Activated CD4-positive, alpha-beta T cell treated with anti-CD3 and anti-CD28 coated beads, Interleukin-2, Interleukin-6, amounts not matched to agents 100 ng/mL and 50 ng/mL, durations not matched to agents 16 hours and 8 hours (primary cell): ENCODE measurements around the gene STK32C.

Experiments used
- DNase-seq: peaks from one replicate; pipeline ENCODE4 v3.0.0-alpha.2; 2020

The STK32C gene

GRCh38 chr10:132194726-132195125 is 113.0 kb downstream of the STK32C start:
- no peak for DNase-seq

- no peak for DNase-seq
Measured at GRCh38 chr10:132193907-132194552, 113.7 kb downstream of the STK32C start.

GRCh38 chr10:132192991-132193665 is 114.6 kb downstream of the STK32C start:
- no peak for DNase-seq

GRCh38 chr10:132192076-132192975 is 115.4 kb downstream of the STK32C start:
- no peak for DNase-seq

GRCh38 chr10:132189810-132190422 is 117.8 kb downstream of the STK32C start:
- DNase-seq = no peak

GRCh38 chr10:132189016-132189415 is 118.7 kb downstream of the STK32C start:
- no peak for DNase-seq

GRCh38 chr10:132188331-132188730 is 119.4 kb downstream of the STK32C start:
- DNase-seq = no peak

GRCh38 chr10:132187430-132188138 is 120.2 kb downstream of the STK32C start:
- no peak for DNase-seq

GRCh38 chr10:132186488-132187429 is 121.0 kb downstream of the STK32C start, which contains the start of gene DPYSL4:
Gene DPYSL4, plus strand, starts transcription at chr10:132186948. Its CDS starts 116 bp downstream, at chr10:132187064.
- DNase-seq = peak; percentile 26

- DNase-seq = peak; percentile 32
Measured at GRCh38 chr10:132185601-132186487, 121.9 kb downstream of the STK32C start.

GRCh38 chr10:132184816-132185593 is 122.7 kb downstream of the STK32C start:
- DNase-seq = no peak

- DNase-seq = no peak
Measured at GRCh38 chr10:132183046-132183445, 124.7 kb downstream of the STK32C start.

- DNase-seq = no peak
Measured at GRCh38 chr10:132182591-132182990, 125.2 kb downstream of the STK32C start.

GRCh38 chr10:132181691-132182425 is 125.9 kb downstream of the STK32C start:
- DNase-seq = no peak

GRCh38 chr10:132180736-132181135 is 127.0 kb downstream of the STK32C start:
- no peak for DNase-seq

GRCh38 chr10:132179551-132180392 is 128.0 kb downstream of the STK32C start:
- DNase-seq = no peak
